ENCODE measurements around the gene KRT9. TPM values are rescaled to one million over a fixed set of nuclear protein-coding genes. Genes with fewer than 3 reads are reported as not detected.

KRT9 gene
- total and polyA plus RNA-seq, 2 donors (not counting 3 experiments of a cell fraction or from before 2014, with no cell fraction given) = not detected

GRCh38 chr17:41546819-41547218 lies 25.0 kb downstream of the KRT9 start:
- no peaks in the 10 kb centered on the region for H3K9me1 ChIP-seq (replicated peaks; ENCODE audit: control insufficient read depth, extremely low read depth, insufficient read depth, low read length)
- no peak overlapping the region for H2AFZ ChIP-seq (ENCODE audit: low read depth, low read length)
- FAIRE-seq (no peak), DNase-seq (ENCODE audit: low read depth, low spot score) (no peak)
- no peak overlapping the region for H3K27ac ChIP-seq (ENCODE audit: insufficient read depth, low read depth, low read length)
- H3K79me2 ChIP-seq (ENCODE audit: control insufficient read depth, insufficient read depth, low read length) = no peaks in the 10 kb centered on the region
- TF ChIP-seq FOS (IDR thresholded peaks at IDR 0.05; ENCODE audit: borderline replicate concordance, insufficient read depth, low read length) (no peak), POLR2A (IDR thresholded peaks at IDR 0.05; ENCODE audit: low read depth, low read length) (no peak), GATA2 (IDR thresholded peaks at IDR 0.05; ENCODE audit: insufficient read depth, insufficient read length, low read depth, low read length) (no peak), CTCF (IDR thresholded peaks at IDR 0.05; ENCODE audit: extremely low read depth in 1 of 2, insufficient read depth in 1 of 2, low read depth in 1 of 2, low read length in 2 of 2) (no peak), EZH2 (IDR thresholded peaks at IDR 0.05; ENCODE audit: borderline replicate concordance, low read depth, low read length, severe bottlenecking) (no peak), POLR2AphosphoS5 (IDR thresholded peaks at IDR 0.05; ENCODE audit: insufficient read depth, low read depth, low read length) (no peak), JUN (IDR thresholded peaks at IDR 0.05; ENCODE audit: borderline replicate concordance, insufficient read depth, insufficient read length, low read depth) (no peak), MYC (IDR thresholded peaks at IDR 0.05; ENCODE audit: low read depth, low read length) (no peak)
- TF ChIP-seq, protein P1, sequence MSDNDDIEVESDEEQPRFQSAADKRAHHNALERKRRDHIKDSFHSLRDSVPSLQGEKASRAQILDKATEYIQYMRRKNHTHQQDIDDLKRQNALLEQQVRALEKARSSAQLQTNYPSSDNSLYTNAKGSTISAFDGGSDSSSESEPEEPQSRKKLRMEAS (IDR thresholded peaks at IDR 0.05; ENCODE audit: insufficient read depth, insufficient read length) = no peak
- CTCF ChIA-PET = interaction anchor here (1.3 to 9.2 kb wide), 3 partner anchors 14 to 692 kb away, joined by 4 to 369 read pairs (median 25); no protein-coding TSS in a partner anchor
- H4K20me1 ChIP-seq (replicated peaks; ENCODE audit: control insufficient read depth, extremely low read depth, insufficient read depth, low read length) = no peaks in the 10 kb centered on the region
- dilution Hi-C loops (cut with MboI; ENCODE audit: extremely low pct_ligation_motif_present, low sequenced_read_pairs) = no loop called here
- no TSS peak for BruUV-seq (replicated peaks)
- H3K4me1 ChIP-seq (ENCODE audit: control insufficient read depth, extremely low read depth, insufficient read depth, low read length) = peaks cover 19% of the 10 kb centered on the region
- no peaks in the 10 kb centered on the region for H3K9me3 ChIP-seq (replicated peaks; ENCODE audit: control insufficient read depth, insufficient read depth, low read length)
- no peak overlapping the region for H3K4me3 ChIP-seq (replicated peaks in 1 of 3; ENCODE audit: insufficient read depth in 1 of 3, low read depth in 1 of 3, low read length in 3 of 3)
- H3K9ac ChIP-seq (replicated peaks; ENCODE audit: extremely low read depth, insufficient read depth, low read length) = no peak overlapping the region
- H3K36me3 ChIP-seq (ENCODE audit: control insufficient read depth in 2 of 2, extremely low read depth in 1 of 2, insufficient read depth in 2 of 2, low read length in 2 of 2) = no peaks in the 10 kb centered on the region
- POLR2A ChIA-PET = interaction anchor here (2.2 kb wide), 1 partner anchor 26 kb away, joined by 6 read pairs; no protein-coding TSS in a partner anchor
- no peaks in the 10 kb centered on the region for H3K27me3 ChIP-seq (ENCODE audit: control insufficient read depth in 2 of 2, insufficient read depth in 2 of 2, low read length in 2 of 2)
- H3K4me2 ChIP-seq (ENCODE audit: insufficient read depth, low read length) = no peak overlapping the region
- intact Hi-C loops (cut with micrococcal nuclease) = loop anchor here (5.0 kb wide), 1 partner anchor 745 kb away; no protein-coding TSS in a partner anchor

All from endothelial cell of umbilical vein (primary cell).